T-helper 2 cell (primary cell): Measurements from ENCODE around the gene NKAPL.
A peak's percentile ranks its signal among the peaks of the same experiment; 100 is the strongest.

ENCODE experiments used
- DNase-seq, 5 experiments: peaks; one replicate each; pipeline versions ENCODE4 v3.0.0 to v3.0.0-alpha.2; 2012 to 2022
- total RNA-seq, 2 donors: gene quantifications; one replicate each; lab custom pipeline; 2026; lab: John Stamatoyannopoulos, UW

Gene NKAPL
- total RNA-seq, result 0 reads per million in 2 donors

DNA sequence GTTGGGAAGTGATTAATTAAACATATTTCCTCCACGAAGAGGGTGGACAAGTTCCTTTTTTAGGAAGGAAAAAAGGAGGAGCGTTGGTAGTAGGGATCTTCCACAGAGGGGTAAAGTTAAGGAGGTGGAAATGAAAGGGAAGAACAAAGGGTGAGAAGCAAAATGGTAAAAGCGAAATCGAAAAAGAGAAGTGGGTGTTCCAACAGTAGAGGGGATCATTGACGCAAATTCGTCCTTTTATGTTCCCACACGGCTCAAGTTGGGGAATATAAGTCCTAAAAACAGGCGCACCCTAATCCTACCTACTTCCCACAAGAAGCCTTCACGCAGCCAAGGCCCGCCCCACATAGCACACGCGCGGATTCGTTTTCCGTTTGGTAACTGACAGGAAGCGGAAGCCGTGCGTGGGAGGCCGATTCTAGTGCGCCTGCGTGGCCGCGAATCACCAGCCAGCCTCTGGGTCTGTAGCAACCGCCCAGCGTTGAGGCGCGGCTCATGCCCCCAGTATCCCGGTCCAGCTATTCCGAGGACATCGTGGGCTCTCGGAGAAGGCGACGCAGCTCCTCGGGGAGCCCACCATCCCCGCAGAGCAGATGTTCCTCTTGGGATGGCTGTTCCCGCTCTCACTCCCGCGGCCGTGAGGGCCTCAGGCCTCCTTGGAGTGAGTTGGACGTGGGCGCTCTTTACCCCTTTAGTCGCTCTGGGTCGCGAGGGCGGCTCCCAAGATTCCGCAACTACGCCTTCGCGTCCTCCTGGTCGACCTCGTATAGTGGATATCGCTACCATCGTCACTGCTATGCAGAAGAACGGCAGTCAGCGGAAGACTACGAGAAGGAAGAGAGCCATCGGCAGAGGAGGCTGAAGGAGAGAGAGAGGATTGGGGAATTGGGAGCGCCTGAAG lies at the start of gene NKAPL:
TSS of gene NKAPL (plus strand) at position 421 of the 901 bp plus-strand sequence. CDS start at position 496, 75 bp downstream.
- peak in 4 of 5 experiments; percentile 5 to 69 (median 20) for DNase-seq

DNA sequence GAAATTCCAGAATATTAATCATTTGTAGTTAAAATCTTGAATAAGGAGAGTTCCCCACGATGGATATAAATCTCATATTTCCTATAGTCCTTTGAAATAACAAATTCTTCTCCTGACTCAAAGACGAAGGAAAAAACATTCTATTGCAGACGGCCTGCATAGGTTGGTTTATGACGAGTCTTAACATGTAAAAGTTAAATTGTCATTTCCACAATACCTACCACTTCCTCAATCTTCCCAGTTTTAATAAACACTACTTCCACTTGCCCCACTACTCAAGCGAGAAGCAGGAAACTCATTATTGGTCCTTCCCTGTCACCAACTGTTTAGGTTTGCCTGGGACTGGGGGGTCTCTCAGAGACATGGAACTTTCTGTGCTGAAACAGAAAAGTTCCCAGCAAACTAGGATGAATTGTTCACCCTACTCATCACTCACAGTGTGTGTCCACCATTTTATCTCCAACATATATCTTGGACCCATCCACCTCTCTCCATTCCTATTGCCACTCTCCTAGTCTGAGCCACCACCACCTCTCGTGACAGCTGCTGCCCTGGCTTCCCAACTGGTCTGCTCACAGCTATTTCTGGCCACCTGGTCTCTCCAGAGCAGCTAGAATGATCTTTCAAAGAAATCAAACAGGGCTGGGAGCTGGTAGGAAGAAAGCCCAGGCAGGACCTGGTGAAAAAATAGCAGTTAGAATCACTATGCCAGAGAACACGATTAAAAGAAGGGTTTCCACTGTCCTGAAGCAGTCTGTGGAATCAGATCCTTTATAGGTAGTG lies 49.2 kb upstream of the NKAPL start:
- no peak for DNase-seq

DNA sequence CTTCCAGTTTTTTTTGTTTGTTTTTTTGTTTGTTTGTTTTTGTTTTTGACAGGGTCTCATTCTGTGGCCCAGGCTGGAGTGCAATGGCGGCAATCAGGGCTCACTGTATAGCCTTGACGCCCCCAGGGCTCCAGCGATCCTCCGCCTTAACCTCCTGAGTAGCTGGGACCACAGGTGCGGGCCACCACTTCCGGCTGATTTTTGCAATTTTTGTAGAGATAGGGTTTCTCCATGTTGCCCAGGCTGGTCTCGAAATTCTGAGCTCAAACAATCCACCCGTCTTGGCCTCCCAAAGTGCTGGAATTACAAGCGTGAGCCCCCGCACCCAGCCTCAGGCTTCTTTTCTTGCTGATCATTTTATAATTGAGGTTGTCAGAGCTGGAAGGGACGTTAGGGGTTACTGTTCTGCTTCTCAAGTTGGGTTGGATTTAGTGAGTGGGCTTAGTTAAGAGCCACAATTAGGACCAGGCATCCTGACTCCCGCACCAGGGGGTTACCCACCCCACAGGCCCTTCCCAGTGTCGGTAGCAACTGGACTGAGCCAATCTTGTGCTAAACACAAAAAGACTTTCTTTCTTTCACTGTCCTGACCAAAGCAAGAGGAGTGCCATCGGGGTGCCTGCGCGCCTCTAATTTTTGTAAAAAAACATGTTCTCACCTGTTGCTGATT lies 47.1 kb upstream of the NKAPL start:
- DNase-seq, result peak in 1 of 5 experiments; percentile 29

DNA sequence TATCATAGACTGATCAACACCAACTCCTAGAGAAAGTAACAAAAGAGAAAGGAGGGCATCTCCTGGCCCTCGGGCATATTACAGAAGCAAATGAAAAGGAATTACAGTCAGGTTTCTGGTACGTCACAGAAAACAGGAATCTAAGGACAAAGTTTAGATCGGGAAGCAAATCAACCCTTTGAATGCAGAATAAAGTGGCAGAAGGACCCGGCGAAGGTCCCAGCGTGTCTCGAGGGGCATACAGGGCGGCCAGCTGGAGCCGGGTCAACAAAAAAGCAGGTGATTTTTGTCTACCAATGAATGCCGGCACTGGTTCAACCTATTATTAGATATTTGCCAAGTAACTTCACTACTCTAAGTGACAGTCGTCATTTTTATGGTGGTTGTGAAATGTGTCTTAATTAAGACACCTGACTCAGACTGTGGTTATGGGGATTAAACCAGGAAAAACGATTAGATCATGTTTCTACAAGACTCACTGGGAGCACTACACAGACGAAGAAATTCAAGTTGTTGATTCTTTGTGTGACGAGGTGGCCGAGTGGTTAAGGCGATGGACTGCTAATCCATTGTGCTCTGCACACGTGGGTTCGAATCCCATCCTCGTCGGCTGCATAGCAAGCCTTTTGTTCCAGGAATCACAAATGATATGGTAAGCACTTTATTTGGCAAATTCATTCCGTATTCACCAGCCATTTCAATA lies 46.4 kb upstream of the NKAPL start:
- peak in 1 of 5 experiments; percentile 15 for DNase-seq

DNA sequence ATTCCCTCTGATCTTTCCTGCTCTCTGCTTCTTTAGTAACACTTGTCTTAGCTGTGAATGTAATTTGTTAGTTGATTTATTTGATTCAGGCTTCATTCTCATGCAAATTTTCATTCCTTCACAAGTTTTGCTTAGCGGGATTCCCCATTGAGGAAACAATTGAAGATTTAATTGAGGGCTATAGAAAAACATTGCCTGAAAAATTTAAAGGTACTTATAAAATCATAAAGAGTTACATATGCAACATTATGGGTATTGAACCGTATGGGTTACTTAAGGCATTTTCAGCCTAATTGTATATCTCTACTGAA lies 45.9 kb upstream of the NKAPL start:
- DNase-seq, result no peak

DNA sequence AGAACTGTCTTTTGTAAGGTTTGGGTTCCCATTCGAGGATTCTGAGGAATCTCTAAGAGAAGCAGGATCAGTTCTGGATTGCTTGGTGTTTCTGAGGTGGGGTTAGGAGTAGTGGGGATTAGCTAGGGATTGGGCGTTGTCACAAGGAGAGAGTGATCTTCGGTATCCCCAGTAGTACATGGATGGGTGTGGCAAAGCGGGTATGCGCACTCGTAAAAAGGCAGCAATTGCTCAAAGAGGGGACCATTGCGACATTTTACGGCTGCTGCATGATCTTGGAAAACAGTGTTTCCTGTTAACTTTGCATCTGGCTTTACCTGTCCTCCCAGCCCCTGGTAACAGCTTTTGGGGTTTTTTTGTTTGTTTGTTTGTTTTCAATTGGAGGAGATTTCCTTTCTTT lies 43.7 kb upstream of the NKAPL start:
- DNase-seq, result peak in 1 of 5 experiments; percentile 18

DNA sequence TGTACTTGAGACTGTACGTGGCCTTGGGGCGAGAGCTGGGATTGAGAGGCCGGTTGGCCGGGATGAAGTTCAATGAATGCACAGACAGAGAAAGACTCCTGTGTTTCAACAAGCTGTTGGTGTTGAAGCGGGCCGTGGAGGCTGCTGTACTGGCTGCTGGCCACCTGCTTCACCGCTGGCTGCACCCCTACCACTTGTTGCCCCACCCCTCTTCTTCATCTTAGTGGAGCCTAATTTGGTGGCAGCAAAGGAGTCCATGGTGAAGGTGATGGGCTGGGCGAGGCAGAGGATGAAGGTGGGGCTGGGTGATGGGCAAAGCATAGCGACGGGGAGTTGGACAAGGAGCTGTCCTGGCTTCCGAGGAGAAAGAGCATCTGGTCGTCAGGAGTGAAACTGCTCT lies 41.2 kb upstream of the NKAPL start:
- DNase-seq, result no peak

DNA sequence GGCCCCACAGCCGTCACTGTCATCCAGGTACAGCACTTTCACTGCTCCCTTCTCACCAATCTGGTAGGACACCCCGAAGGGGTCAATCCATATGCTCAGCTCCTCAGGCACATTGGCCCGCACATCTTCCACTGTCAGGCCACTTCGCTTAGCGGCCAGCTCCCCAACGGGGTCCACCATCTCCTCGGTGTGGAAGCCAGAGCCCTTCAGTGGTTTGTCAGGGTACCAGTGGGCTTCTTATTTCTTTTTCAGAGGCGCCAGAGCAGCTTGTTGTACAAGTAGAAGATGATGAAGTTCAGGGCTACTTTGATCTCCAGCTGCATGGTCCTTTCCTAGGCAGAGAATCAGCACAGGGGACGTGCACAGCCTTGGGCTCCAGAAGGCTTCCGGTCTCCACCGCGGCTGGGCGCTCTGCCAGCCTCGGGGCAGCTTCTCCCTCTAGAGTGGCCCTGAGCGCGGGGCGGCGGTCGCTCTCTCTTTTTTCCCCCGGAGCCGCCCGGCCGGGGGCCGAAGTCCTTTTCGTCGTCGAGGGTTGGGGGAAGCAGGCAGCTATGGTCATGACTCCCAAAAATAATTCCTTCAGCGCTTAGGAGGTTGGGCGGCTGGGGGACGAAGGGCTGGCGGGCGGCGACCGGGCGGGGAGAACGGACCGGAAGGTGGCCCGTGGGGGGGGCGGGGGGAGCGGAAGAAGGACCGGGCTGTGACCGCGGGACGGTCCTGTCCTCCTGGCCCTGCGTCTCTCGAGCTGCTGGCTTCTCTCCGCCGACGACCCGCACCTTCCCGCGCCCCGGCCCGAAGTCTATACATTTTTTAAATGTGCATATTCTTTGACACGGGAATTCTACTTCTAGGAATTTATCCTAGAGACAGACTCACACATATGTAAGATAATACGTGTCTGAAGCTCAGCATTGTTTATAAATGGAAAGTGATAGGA lies 40.5 kb upstream of the NKAPL start:
- peak in 1 of 5 experiments; percentile 42 for DNase-seq

DNA sequence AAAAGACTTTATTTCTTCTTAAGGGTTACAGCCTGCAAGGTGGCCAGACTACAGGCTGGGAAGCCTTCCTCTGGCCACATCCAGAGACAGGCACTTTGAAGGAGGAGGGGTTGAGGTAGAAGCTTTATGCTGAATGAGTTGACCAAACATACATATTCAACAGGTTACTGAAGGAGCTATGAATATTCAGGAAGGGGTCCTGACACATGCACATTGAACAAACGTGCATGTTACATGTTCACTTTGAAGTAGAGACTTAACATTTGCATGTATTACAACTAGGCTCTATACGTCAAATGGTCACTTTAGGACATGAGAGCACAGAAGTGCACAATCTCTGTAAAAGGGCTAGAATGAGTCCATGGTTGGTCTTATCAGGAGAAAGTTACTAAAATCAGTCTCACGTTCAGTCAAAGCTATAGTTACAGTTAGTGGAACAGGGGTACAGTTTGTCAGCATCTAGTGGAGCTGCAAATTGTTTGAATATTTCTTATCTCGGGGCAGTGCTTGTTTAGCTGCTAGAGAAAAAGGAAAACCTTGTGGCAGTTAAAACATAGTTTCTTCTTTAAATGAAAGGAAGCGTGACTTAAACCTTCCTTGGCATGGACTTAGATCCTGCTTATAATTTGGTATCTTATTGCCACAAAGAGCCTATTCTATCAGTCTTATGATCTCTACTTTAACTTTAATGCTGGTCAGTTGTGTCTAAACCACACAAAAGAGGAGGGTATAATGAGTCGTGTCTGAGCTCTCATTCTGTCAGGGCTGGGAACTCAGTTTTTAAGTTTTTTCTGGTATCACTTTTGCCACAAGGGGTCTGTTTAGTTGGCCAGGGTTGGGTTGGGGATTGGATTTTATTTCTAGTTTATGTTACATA lies 38.6 kb upstream of the NKAPL start:
- no peak for DNase-seq

DNA sequence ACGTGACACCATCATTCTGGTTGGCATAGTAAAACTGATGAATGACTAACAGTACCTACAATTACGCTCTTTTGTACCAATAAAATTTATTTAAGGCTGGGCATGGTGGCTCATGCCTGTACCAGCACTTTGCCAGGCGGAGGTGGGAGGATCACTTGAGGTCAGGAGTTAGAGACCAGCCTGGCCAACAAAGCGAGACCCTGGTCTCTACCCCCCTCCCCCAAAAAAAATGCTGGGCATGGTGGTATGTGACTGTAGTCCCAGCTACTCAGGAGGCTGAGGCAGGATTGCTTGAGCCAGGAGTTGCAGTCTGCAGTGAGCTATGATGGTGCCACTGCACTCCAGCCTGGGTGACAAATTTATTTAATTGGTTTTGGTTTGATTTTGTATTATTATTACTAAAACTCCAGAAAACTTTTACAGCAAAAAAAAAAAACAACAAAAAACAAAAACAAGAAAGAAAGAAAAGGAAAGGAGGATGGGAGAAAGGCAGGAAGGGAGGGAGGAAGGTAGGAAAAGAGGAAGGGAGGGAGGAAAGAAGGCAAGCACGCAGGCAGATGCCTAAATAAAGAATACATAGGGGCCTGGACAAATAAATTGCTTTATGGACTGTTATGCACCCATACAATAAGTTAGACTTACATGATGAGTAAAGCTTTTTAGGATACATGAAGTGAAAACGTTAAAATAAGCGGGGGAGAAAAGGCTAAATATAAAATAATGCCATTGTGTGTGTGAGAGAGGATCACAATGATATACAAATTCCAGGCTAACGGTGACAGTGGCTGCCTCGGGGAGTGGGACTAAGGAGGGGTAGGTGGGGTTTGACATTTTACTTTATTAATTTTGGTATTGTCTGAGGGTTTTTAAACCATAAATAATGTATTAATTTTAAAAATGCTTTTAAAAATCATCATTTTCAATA lies 34.7 kb upstream of the NKAPL start:
- no peak for DNase-seq

DNA sequence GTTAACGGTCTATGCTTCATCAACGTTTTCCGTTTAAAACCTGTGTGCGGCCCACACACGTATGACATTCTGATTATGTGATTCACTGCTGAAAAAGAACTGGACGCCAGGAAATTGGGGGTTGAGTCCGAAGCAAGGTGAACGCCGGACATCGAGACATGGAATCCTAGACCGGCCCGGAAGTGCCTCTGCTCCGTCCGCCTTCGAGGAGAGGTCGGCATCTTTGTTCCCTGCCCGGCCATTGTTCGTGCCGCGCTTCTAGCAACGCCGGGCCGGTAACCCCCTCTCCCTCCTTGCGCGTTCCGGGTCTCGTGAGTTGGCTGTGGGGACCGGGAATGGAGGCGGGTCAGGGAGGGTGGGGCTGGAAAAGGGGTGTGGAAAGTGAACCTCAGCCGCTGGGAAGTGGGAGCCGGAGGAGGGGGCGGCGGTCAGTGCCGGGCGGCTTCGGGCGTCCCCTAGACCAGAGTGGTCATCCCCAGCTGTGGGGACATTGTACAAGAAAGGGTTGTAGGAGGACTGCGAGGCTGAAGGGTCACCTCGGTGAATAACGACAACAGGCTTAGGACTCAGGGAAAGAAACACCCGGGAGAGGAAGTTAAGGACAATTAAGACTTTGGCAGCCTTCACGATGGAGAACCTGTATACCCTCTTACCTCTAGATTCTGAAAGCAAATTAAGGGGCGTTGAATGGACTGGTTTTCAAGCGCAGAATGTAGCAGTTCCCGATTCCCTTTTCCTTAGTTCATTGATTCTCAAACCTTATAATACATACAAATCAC lies 33.9 kb upstream of the NKAPL start, which contains the start of gene ZSCAN9:
TSS of gene ZSCAN9 (plus strand) at position 220 of the 779 bp plus-strand sequence. CDS start 1,810 bp downstream, outside the sequence.
- peak in 2 of 5 experiments; percentile 16 to 64 for DNase-seq

DNA sequence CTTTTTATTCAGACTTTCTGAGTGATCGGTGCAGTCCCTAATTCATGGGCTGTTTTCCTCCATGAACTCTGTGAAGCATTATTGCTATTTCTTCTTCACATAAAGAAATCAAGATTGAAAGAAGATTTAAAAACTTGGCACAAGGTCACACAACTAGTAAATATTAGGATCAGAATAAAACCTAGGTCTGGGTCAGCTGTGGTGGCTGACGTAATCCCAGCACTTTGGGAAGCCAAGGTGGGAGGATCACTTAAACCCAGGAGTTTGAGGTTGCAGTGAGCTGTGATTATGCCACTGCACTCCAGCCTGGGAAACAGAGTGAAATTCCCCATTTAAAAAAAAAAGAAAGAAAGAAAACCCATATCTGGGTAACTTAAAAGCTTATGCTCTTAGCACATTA lies 32.6 kb upstream of the NKAPL start:
- DNase-seq, result no peak

DNA sequence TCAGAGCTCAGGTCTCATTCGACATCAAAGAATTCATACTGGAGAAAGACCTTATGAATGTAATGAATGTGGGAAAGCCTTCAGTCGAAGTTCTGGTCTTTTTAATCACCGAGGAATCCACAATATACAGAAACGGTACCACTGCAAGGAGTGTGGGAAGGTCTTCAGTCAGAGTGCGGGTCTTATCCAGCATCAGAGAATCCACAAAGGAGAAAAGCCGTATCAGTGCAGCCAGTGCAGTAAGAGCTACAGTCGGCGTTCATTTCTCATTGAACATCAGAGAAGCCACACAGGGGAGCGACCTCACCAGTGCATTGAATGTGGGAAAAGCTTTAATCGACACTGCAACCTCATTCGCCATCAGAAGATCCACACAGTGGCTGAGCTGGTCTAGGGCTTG lies 26.3 kb upstream of the NKAPL start:
- DNase-seq, result no peak

DNA sequence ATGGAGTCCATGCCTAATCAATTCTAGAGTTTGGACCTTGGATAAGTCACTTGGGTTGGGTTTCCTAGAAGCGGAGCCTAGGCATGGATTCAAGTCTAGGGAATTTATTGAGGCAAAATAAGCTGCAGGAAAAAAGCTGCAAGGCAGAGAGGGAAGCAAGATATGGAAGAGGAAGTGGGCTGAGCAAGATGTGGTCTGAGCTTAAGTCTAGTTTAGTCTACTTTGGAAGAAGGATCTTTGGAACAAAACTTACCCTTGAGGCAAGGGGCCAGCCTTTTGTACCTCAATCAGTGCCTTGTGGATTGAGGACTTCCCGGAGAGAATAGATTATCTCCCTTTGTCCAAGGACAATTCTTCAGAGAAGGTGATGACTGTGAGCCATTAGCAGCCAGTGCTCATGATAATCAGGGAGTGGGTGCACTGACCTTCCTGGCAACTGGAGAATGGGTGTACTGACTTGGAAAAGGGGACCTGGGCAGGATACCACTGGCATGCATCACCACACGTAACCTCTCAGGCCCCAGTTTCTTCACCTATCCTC lies 23.1 kb upstream of the NKAPL start:
- DNase-seq, result no peak

DNA sequence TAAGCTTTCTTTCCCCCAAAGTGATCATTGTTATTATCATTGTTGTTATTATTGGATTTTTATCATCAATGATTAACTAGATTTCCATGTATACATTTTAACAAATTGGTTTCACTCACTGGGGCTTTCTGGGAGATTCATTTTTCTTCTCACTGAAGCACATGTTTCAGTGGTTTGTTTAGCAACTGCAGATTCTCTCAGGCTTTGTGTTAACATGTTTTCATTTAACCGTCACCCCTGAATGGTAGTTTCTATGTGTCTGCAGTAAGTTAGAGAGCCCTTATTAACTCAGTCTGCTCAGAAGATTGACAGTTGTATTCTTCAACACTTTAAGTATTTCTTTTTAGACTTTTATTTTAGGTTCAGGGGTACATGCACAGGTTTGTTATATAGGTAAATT lies 19.5 kb upstream of the NKAPL start:
- DNase-seq, result no peak

DNA sequence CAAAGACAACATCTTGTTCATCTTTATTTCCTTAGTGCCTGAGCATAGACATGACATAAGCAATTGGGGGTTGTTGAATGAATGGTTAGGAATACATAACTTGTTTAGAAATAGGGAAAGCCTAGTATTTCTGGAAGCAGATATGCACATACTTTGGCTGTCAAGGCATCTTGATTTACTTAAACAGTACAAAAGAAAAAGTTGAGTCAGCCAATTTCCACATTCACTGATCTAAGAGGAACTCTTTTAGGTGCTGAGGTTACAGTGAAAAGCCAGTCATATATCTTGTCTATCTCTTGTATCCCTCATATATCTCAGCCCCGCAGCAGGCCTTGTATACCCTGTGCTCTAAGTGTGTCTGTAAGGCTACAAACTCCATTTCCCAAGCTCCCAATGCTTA lies 18.6 kb upstream of the NKAPL start:
- no peak for DNase-seq

DNA sequence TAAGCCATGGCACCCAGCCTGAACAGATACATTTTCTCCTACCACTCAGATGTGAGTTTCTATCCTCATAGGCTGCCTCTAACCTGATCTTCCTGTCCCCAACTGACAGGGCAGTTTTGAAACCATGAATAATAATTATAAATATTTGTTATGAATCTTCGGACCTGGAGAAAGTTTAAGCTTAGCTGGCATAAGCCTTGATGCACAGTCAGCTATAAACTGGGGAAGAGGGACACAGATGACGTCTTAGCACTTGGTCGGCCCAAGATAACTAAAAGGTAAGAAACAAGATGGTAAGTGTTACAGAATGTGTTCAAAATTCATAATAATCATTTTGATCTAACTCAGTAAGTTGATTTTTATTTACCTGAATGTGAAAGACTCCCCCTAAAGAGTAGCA lies 15.2 kb upstream of the NKAPL start:
- no peak for DNase-seq
